ES-I3 (cell line): ENCODE data around the gene PGM1.
"Not testable (repeated sequence)": the region's sequence is repeated elsewhere in the genome, so short reads cannot be mapped to it uniquely, and the experiment has no call there.

Source experiments
- H3K36me3 ChIP-seq: 2 replicates; pipeline ENCODE4 v1.6.1; 2013; ENCODE audit warnings: mild to moderate bottlenecking, low read length, control low read depth, moderate library complexity; ENCODE audit not compliant: insufficient read depth
- H3K4me1 ChIP-seq: 2 replicates; pipeline ENCODE4 v1.6.1; 2013; ENCODE audit warnings: mild to moderate bottlenecking, control low read depth, low read length; ENCODE audit not compliant: insufficient read depth
- H3K9ac ChIP-seq: 2 replicates; pipeline ENCODE4 v1.6.1; 2013; ENCODE audit warnings: low read depth, mild to moderate bottlenecking, low read length, moderate library complexity
- H3K9me3 ChIP-seq: 2 replicates; pipeline ENCODE4 v1.6.1; 2013; ENCODE audit warnings: mild to moderate bottlenecking, low read length, moderate library complexity; ENCODE audit not compliant: control insufficient read depth, insufficient read depth

PGM1 gene

GRCh38 chr1:63586326-63586725 is 6.9 kb upstream of the PGM1 start:
- H3K9me3 ChIP-seq, H3K9ac ChIP-seq, H3K4me1 ChIP-seq, H3K36me3 ChIP-seq: not testable (repeated sequence)

- Histone ChIP-seq H3K4me1 (no peaks in the 10 kb centered on the region), H3K36me3 (peaks cover under 1% of the 10 kb centered on the region; the same call in 1 of the 2 replicates), H3K9ac (no peak overlapping the region), H3K9me3 (0 out of 2 replicates have a peak, but pooled peaks cover 4% of the 10 kb centered on the region)
Observed at GRCh38 chr1:63590166-63590560, 3.0 kb upstream of the PGM1 start.

- H3K9me3 ChIP-seq = no peaks in the 10 kb centered on the region
- H3K4me1 ChIP-seq = no peaks in the 10 kb centered on the region
- peak overlapping the region; percentile 99 for H3K9ac ChIP-seq
- peaks cover 4% of the 10 kb centered on the region; the same call in 1 of the 2 replicates for H3K36me3 ChIP-seq
Observed at GRCh38 chr1:63592536-63593302, 492 bp upstream of the PGM1 start.

GRCh38 chr1:63593886-63594605 is 835 bp downstream of the PGM1 start:
- Histone ChIP-seq H3K4me1 (no peaks in the 10 kb centered on the region), H3K36me3 (peaks cover 4% of the 10 kb centered on the region; the same call in 1 of the 2 replicates), H3K9me3 (no peaks in the 10 kb centered on the region), H3K9ac (peak overlapping the region; percentile 99)

- Histone ChIP-seq H3K36me3 (peaks cover 4% of the 10 kb centered on the region; the same call in 1 of the 2 replicates), H3K9ac (no peak overlapping the region), H3K4me1 (peaks cover 4% of the 10 kb centered on the region; the same call in 1 of the 2 replicates), H3K9me3 (no peaks in the 10 kb centered on the region)
Observed at GRCh38 chr1:63595435-63595834, 2.2 kb downstream of the PGM1 start.

- peaks cover 4% of the 10 kb centered on the region; the same call in 1 of the 2 replicates for H3K36me3 ChIP-seq
- no peak overlapping the region for H3K9ac ChIP-seq
- H3K4me1 ChIP-seq = peaks cover 15% of the 10 kb centered on the region
- no peaks in the 10 kb centered on the region for H3K9me3 ChIP-seq
Observed at GRCh38 chr1:63599799-63600198, 6.6 kb downstream of the PGM1 start.

- H3K9me3 ChIP-seq = no peaks in the 10 kb centered on the region
- no peak overlapping the region for H3K9ac ChIP-seq
- H3K36me3 ChIP-seq = peaks cover 3% of the 10 kb centered on the region; the same call in 1 of the 2 replicates
- peaks cover 15% of the 10 kb centered on the region for H3K4me1 ChIP-seq
Observed at GRCh38 chr1:63600248-63600647, 7.0 kb downstream of the PGM1 start.

GRCh38 chr1:63601061-63601460 is 7.8 kb downstream of the PGM1 start:
- Histone ChIP-seq H3K36me3 (no peaks in the 10 kb centered on the region), H3K4me1 (peaks cover 15% of the 10 kb centered on the region), H3K9me3 (no peaks in the 10 kb centered on the region), H3K9ac (no peak overlapping the region)

GRCh38 chr1:63601463-63601862 is 8.3 kb downstream of the PGM1 start:
- Histone ChIP-seq H3K4me1 (peaks cover 15% of the 10 kb centered on the region), H3K9ac (no peak overlapping the region), H3K9me3 (no peaks in the 10 kb centered on the region), H3K36me3 (no peaks in the 10 kb centered on the region)

GRCh38 chr1:63601912-63602311 is 8.7 kb downstream of the PGM1 start:
- Histone ChIP-seq H3K9me3 (no peaks in the 10 kb centered on the region), H3K36me3 (no peaks in the 10 kb centered on the region), H3K4me1 (peaks cover 15% of the 10 kb centered on the region)

GRCh38 chr1:63602629-63603028 is 9.4 kb downstream of the PGM1 start:
- Histone ChIP-seq H3K9me3 (no peaks in the 10 kb centered on the region), H3K4me1 (peaks cover 15% of the 10 kb centered on the region), H3K36me3 (no peaks in the 10 kb centered on the region), H3K9ac (no peak overlapping the region)

More at GRCh38 chr1:63601912-63602311, 8.7 kb downstream of the PGM1 start:
- no peak overlapping the region for H3K9ac ChIP-seq

GRCh38 chr1:63603810-63604209 is 10.6 kb downstream of the PGM1 start:
- no peaks in the 10 kb centered on the region for H3K9me3 ChIP-seq
- H3K4me1 ChIP-seq = peaks cover 15% of the 10 kb centered on the region
- H3K9ac ChIP-seq = no peak overlapping the region
- no peaks in the 10 kb centered on the region for H3K36me3 ChIP-seq

- H3K4me1 ChIP-seq = peaks cover 6% of the 10 kb centered on the region; the same call in 1 of the 2 replicates
- H3K9ac ChIP-seq = no peak overlapping the region
- H3K9me3 ChIP-seq = no peaks in the 10 kb centered on the region
- H3K36me3 ChIP-seq = no peaks in the 10 kb centered on the region
Observed at GRCh38 chr1:63607322-63607721, 14.1 kb downstream of the PGM1 start.

- H3K4me1 ChIP-seq = peaks cover 9% of the 10 kb centered on the region
- no peaks in the 10 kb centered on the region for H3K9me3 ChIP-seq
- H3K9ac ChIP-seq = no peak overlapping the region
- no peaks in the 10 kb centered on the region for H3K36me3 ChIP-seq
Observed at GRCh38 chr1:63611231-63611630, 18.0 kb downstream of the PGM1 start.

GRCh38 chr1:63612564-63612963 is 19.4 kb downstream of the PGM1 start:
- Histone ChIP-seq H3K36me3 (no peaks in the 10 kb centered on the region), H3K4me1 (peaks cover 11% of the 10 kb centered on the region), H3K9me3 (no peaks in the 10 kb centered on the region), H3K9ac (no peak overlapping the region)
